NCI-H2171 treated with DMSO at 0.1 percent for 48 hours (cell line): ENCODE results near the gene SNED1.
A peak's percentile ranks its signal among the peaks of the same experiment; 100 is the strongest.

ENCODE experiments used
- DNase-seq: peaks from one replicate; lab custom pipeline; 2025; lab: John Stamatoyannopoulos, UW

Gene SNED1

GRCh38 chr2:241029599-241030332, 31.3 kb downstream of the SNED1 start:
- DNase-seq, result no peak

DNA sequence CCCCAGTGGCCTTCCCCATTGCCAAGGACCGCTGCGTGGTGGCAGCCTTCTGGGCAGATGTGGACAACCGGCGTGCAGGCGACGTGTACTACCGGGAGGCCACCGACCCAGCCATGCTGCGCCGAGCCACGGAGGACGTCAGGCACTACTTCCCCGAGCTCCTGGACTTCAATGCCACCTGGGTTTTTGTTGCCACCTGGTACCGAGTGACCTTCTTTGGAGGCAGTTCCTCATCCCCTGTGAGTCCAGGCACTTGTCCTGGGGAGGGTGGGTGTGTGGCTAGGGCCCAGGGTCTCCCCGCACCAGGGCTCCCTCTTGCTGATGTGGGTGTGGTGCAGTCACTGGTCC, 31.9 kb downstream of the SNED1 start:
- no peak for DNase-seq

- DNase-seq, result no peak
Observed at GRCh38 chr2:241030883-241031282, 32.5 kb downstream of the SNED1 start.

DNA sequence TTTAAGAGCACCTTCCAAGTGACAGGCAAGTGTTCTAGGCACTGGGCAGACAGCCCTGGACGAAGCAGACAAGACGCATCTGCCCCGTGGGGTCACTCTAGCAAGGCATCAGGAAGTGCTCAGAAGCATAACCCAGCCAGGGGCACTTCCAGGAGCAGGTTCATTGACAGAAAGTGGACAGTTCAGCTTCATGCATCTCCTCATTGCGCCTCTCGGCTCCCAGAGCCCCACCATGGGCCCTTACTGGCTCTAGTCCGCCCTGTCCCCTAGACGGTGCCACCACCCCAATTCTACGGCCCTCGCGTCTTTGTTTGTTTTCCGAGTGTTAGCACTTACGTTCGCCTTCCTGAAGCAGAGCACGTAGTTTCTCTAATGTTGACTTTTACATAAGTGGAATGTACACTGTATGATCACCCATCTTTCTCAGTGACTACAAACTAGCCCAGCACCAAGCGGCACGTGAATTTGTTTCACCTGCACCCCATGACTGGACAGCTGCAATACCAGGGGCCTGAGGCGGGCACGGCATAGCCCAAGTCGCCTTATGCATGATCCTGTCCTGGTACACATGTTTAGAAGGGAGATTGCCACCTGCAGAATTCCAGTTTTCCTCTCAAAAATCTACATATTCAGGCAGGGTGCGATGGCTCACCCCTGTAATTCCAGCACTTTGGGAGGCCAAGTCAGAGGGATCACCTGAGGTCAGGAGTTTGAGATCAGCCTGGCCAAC, 33.2 kb downstream of the SNED1 start:
- no peak for DNase-seq

DNA sequence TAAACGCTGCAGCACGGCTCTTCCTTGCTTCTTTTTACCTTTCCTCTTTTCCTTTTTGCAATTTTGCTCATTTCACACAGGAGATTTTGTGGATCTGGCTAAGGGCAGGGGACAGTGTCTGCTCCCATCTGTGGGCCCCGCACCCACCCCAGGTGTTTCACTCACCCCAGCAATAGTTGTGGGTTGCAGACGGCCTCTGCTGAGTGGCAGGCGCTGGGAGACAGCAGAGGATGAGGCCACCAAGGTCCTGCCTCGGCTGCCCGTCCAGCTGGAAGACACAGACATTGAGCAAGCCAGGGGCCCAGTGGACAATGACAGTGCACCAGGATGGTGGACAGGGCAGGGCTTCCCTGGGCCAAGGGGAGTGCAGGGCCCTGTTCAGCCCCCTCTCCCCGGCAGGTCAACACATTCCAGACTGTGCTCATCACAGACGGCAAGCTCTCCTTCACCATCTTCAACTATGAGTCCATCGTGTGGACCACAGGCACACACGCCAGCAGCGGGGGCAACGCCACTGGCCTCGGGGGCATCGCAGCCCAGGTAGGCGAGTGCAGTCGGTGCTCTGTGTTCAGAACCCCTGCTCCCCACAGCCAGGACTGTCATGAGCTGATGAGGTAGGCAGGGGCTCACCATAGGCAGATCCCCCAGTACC, 35.0 kb downstream of the SNED1 start:
- no peak for DNase-seq

- DNase-seq, result no peak
Observed at GRCh38 chr2:241033994-241034393, 35.6 kb downstream of the SNED1 start.

DNA sequence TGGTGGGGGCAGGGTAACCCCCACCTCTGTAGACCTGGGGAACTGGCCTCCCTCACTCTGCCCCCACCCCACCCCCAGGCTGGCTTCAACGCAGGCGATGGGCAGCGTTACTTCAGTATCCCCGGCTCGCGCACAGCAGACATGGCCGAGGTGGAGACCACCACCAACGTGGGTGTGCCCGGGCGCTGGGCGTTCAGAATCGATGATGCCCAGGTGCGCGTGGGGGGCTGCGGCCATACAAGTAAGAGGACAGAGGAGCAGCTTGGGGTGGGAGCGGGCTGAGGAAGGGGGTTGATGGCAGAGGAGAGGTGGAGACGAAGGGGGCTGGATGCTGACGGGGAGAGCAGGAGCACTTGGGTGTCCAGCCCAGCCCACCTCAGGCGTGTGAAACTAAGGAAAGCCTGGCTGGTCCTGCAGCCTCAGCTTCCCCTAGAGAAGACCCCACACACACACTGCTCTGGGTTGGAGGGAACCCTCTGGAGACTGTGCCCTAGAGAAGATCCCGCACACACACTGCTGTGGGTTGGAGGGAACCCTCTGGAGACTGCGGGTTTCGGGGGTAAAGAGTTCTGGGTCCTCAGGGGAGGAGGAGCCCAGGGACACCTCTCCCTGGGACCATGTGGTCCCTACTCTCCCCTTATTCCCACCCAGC, 36.2 kb downstream of the SNED1 start:
- no peak for DNase-seq

DNA sequence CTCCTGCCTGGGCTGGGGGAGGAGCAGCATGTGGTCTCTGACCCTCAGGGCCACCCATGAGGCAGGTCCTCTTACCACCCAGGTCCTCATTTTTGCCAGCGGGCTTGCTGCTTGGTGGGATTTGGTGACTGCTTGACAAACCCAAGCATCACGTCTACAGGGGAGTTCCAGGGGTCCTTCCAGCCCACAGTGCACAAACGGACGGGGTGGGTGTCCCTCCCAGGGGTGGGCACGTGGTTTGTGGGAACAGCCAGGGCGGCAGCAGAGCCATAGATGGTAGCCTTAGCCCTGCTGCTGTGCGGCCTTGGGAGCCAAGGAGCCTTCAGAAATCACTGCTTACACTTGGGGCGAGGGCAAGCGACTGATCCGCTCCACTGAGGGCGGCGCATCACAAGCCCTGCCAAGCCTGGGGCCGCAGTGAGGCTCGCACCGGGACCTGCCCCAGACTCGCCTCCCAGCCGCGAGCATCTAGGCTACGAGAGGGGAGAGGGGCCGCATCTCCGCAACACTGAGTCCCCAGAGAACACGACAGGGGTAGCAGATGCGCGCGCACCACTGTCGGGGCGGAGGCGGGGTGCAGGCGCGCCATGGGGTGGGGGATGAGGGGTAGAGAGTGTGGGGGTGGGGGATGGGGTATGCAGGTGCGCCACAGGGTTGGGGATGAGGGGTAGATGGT, 36.9 kb downstream of the SNED1 start:
- DNase-seq, result no peak

- peak; percentile 13 for DNase-seq
Observed at GRCh38 chr2:241035818-241036396, 37.5 kb downstream of the SNED1 start.

DNA sequence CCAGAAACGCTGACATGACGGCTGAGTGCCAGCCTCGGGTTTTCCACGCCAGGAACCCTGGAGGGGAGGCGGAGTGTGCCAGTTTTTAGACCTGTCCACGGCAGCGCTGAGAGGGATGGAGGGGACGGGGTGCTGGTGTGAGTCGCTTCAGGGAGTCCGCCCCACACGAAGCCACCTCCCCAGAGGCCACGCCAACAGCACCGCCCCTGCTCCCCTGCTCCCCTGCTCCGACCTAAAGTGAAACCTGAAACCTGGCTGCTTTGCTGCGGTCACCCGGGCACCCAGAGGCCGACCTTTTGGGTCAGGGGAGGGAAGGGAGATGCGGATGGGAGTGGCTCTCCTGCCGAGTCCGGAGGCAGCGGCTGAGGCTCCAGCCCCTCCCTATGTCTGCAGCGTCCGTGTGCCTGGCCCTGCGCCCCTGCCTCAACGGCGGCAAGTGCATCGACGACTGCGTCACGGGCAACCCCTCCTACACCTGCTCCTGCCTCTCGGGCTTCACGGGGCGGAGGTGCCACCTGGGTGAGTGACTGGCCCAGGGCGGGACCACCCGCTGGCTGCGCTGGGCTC, 38.1 kb downstream of the SNED1 start:
- DNase-seq, result no peak

DNA sequence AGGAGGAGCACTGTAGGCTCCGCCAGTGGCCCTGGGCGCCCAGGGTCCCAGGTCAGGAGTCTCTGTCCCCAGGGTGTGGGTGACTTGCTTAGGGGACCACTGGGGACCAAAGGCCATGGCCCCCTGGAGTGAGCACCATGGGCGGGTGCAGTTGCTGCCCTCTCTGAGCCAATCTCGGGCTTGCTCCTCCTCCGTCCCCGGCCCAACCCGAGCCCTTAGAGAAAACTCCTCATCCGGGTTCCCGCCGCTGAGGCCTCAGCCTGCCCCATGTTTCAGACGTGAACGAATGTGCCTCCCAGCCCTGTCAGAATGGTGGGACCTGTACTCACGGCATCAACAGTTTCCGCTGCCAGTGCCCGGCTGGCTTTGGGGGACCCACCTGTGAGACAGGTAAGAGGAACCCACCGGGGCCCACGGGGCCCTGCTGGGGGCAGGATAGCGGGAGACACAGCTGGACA, 38.6 kb downstream of the SNED1 start:
- no peak for DNase-seq

DNA sequence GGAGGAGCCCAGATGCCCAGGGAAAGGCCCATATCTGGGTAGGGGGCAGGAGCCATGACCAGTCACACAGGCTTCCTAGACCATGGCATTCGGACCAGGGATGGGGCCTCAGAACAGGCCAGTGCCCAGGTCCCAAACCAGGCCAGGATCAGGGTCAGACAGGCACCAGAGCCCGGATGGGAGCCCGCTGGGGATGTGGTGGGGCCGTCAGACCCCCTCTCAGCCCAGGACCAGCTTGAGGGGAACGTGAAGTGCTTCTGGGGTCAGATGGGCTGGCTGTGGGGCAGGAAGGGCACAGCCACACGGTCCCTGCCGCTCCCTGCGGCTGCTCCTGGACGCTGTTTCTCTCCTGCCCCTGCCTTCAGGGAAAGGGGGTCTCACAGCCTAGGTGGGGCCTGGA, 39.1 kb downstream of the SNED1 start:
- no peak for DNase-seq

DNA sequence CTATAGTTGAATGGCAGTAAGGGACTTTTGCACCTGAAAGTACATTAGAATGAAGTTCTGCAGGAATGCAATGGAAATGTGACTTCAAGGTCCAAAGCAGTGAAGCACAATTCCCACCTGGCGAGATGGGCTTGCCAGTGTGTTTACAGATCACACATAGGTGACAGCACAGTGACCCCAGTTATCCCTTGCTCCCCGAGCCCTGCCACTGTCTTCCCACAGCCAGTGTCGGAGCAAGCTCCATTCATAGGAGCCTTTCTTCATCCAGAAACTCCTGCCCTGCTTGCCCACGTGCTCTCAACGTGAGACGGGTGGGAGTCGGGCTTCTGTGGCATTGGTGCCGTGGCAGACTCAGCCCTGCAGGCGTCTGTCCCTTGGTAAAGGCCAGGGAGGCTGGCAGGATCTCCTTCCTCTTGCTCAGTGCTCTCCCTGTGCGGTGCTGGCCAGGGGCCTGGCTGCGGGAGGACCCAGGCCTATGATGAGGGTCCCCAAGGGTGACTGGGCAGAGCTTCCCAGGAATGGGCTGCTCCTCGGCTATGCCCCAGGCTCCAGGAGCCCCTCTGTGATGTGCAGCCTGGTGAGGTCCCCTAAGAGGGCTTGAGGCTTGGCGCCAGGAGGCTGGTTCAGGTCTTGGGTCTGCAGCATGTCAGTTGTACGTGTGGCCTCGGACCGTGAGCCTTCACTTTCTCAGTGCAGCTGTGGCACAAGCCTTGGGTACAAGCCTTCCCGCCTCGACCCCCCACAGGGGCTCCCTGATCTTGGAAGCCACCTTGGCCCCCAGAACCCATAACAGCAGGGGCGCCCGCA, 40.2 kb downstream of the SNED1 start:
- no peak for DNase-seq

GRCh38 chr2:241039416-241039815, 41.0 kb downstream of the SNED1 start:
- DNase-seq, result no peak

GRCh38 chr2:241040081-241040803, 41.8 kb downstream of the SNED1 start:
- DNase-seq, result no peak

- no peak for DNase-seq
Observed at GRCh38 chr2:241041589-241042158, 43.3 kb downstream of the SNED1 start.

- peak; percentile 24 for DNase-seq
Observed at GRCh38 chr2:241043581-241043980, 45.2 kb downstream of the SNED1 start.

DNA sequence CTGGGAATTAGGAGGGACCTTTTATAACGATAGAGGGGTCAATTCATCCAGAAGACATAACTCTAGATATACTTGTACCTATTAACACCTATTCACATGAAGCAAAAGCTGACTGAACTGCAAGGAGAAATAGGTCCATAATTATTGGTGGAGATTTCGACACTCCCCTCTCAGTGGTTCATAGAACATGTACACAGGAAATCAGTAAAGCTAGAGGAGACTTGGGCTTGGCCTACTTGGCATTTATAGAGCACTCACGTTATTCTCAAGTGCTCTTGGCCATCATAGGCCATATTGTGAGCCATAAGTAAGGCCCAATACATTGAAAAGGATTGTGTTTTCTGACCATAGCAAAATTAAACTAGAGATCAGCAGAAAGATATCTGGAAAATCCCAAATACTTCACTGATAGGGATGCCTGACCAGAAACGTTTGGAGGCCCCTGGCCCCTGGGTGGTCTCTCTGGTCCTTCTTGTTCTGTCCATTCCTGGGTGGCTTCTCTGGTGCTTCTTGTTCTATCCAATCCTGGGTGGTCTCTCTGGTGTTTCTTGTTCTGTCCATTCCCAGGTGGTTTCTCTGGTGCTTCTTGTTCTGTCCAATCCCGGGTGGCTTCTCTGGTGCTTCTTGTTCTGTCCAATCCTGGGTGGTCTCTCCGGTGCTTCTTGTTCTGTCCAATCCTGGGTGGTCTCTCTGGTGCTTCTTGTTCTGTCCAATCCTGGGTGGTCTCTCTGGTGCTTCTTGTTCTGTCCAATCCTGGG, 49.0 kb downstream of the SNED1 start:
- no peak for DNase-seq
